Measurements from ENCODE around the gene RPL7A.

The RPL7A gene

GRCh38 chr9:133349965-133350616 lies 2.1 kb downstream of the RPL7A start:
- peak; percentile 51 for DNase-seq

DNA sequence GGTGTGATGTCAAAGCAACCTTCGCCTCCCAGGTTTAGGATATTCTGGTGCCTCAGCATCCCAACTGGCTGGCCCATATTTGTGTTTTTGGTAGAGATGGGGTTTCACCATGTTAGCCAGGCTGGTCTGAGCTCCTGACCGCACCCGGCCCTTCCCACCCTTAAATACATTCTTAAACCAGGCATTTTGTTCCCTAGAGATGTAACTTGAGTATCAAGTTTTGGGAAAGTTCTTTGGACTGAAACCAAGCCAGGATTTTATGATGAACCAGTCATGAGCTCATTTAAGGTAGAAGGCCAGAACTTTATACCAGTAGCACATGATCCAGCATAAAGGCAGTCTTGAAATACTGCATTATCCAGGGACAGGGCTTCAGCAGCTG lies 3.5 kb downstream of the RPL7A start:
- no peak for DNase-seq

GRCh38 chr9:133351908-133352634 lies 4.1 kb downstream of the RPL7A start:
- peak; percentile 45 for DNase-seq

GRCh38 chr9:133352635-133353340 lies 4.8 kb downstream of the RPL7A start:
- no peak for DNase-seq

DNA sequence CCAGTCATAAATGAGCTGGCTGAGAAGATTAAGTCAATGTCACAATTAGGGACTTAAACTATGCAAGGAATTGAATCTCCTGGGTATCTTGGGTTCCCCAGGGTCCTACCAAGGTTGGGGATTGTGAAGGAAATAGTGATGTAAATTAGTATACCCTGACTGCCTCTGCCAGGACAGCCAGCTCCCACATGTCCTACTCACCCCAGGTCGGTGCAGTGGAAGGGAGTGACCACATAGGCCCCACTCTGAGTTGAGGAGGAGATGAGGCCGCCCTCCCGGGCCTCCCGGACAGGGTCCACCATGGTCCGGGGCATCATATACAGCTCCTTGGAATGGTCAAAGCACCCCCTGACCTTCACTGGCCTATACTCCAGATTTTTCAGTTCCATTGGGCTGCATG lies 5.5 kb downstream of the RPL7A start:
- no peak for DNase-seq

- DNase-seq = no peak
Observed at GRCh38 chr9:133354766-133355165, 6.7 kb downstream of the RPL7A start.

DNA sequence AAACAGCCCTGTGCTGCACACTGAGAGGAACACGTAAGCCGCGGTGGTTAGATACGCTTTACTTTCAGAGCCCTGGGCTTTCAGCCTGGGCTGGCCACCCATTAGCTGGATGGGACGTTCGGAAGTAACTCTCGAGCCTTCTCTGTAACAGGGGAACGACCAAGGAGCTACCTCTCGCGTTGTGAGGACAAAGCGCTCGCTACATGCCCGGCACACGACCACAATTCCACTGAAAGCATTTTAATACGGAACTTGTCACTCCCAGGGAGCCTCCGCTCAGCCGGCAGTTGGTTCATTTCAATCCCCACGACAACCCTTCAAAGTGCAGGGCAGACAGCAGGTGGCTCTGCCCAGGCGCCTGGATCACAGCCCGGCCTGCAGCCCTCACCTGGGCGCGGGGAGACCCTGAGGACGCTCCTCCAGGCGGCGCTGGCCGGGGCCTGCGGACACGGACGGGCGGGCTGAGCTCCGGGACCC lies 7.9 kb downstream of the RPL7A start:
- no peak for DNase-seq

- peak; percentile 93 for DNase-seq
Observed at GRCh38 chr9:133356391-133357091, 8.5 kb downstream of the RPL7A start, which contains the start of the genes SURF1 and SURF2. Gene SURF1, minus strand, starts transcription at chr9:133356487. Its CDS starts 34 bp downstream, at chr9:133356453. Gene SURF2, plus strand, starts transcription at chr9:133356550. Its CDS starts 43 bp downstream, at chr9:133356593.

GRCh38 chr9:133357656-133358055 lies 9.6 kb downstream of the RPL7A start:
- no peak for DNase-seq

DNA sequence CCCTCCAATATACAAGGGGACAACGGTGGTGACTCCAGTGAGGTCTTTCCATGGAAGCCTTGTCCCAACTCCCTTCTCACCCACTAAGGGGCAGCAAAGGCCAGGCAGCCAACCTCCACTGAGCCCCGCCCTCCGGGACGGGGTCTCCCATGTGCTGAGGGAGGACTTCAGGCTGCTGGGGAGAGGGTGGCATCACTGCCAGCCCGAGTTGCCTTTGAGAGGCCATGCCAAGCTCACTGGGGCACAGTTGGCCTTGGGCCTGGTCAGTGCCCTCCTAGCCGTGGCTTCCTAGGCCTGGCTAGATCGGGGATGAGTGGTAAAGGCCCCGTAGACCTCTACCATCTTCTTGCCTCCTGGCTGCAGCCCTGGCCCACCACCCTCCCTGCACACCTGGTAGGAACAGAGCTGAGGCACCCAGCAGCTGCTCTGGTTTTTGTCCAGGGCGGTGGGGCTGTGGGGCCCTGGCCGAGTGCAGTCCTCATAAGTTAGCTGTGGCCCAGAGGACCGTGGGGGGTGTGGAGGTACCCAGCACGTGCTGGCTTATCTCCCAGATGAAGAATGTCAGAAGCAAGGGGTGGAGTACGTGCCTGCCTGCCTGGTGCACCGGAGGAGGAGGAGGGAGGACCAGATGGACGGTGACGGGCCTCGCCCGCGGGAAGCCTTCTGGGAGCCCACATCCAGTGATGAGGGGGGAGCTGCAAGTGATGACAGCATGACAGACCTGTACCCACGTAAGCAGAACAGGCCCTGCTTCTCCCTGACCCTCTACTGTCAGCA lies 11.6 kb downstream of the RPL7A start:
- DNase-seq = no peak

- no peak for DNase-seq
Observed at GRCh38 chr9:133360400-133361393, 12.7 kb downstream of the RPL7A start.

DNA sequence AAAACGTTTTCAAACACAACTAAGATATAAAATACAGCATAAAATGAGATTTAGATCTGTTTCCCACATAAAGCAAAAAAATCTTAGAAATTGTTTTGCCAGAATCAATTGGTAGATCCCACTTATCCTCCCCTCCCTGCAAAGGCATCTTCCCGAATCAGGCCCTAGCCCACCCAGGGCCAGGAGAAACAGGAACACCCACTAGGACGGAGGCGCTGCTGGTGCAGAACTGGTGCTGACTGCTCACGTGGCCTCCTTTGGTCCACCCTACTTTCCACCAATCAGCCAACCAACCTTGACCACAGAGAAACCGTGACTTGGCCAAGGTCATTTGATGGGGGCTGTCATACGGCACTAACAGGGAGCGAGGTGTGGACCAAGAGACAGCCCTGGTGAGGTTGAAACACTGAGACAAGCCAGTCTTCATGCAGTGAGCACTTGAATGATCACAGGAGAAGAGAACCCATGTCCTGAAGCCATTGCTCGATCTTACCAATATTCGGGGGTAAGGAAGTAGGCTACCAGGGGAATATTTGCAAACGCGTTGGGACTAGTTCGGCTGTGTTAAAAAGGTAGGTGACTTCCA lies 13.6 kb downstream of the RPL7A start:
- no peak for DNase-seq

DNA sequence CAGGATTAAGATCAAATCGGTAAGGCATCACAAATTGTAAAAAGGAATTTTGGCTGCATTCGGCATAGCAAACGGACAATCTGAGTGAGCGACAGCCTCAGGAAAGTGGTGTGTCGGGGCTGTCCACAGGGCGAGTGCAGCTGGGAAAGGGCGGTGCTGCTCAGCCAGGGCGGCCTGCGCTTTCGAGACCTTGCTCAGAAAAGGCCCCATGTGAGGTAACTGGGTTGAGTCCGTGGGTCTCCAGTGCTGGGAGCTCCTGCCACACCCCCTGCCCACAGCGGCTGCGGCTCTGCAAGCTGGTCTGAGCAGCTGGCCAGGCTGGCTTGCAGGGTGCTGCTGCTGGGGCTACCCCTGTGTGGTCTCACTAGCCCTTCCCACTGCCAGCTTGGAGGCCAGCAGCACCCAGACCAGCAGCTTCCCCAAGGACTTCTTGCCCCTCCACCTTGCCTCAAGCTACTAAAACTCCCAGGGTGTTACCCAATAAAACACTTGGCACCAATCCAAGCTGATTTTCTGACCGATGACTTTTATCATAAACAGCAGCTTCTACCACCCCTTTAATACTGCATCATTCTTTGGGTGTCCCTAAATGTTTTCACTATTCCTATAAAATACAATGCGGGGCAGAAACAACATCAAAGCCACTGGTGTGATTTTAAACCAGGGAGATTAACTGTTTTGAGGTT lies 14.5 kb downstream of the RPL7A start:
- no peak for DNase-seq

DNA sequence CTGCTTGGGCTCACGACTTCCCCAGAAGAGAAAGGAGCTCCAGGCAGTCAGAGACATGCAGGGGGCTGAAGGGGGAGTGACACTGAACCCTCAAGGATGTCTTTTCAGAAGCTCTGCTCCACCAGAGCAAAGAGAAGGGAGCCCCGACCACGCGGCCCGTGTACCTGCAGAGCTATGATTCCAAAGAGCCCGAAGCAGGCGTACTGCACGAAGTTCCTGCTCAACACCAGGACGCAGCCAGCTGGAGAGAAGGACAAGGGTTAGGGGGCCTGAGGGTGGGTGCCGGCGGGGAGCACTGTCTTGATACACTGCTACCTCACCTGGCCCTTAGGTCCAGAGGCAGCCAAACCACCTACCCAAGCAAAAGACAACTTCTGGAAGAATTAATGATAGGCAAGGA lies 18.4 kb downstream of the RPL7A start:
- DNase-seq = no peak

GRCh38 chr9:133367221-133367620 lies 19.2 kb downstream of the RPL7A start:
- no peak for DNase-seq

DNA sequence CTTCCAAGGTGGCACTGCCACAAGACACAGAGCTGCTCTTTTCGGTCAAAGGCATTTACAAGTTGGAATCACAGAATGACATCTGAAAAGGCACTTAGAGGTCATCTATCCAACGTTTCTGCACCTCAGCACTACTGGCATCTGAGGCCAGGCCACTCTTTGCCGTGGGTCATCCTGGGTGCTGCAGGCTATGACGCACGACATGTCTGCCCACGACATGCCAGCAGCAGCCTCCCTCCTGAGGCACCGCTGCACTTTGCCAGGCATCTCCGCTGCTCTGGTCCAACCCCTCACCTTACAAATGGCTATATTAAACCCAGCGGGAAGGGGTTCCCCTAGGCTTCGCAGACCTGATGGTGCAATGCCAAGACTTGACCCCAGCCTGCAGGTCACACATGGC lies 19.8 kb downstream of the RPL7A start:
- no peak for DNase-seq

DNA sequence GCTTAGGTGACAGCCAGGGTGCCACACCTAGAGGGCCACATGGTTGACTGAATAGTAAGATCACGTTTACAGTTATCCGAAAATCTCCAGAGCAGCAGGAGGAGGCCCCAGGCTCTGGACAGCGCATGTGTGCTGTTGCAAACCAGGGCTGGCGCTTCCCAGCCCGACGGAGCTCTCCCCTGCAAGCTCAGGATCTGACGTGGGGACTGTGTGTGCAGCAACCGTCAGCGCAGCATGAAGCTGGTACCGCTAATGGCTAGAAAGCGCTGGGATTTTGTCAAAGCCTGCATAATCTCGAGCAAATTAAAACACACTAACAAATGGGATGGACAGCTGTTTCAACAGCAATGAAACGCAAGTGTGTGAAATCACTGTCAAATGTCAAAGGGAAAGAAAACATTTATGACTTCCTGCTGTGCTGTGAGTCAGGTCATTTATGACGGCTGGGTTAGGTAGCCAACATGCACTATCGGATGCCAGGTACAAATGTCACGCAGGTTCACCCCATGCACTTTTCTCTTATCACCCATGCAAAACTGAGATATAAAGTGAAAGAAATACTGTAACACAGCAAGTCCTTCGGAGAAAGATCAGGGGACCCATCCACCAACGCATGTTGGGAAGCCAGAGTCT lies 20.3 kb downstream of the RPL7A start:
- no peak for DNase-seq

DNA sequence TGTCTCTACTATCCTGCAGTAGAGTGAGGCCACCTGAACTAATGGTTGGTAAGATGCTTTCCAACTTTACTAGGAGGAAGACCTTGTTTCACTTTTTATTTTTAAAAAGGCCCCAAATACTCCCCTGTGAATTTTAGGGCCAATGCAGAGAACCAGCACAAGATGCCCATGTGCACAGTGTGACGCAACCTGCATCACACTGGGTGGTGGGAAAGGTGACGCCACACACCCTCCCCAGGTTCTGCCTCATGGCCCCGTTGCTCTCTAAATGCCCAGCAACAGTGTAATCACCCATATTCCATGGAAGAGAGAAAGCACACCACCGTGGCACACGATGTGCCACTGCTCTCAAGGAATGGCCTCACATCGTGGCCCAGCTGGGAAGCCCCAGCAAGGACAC lies 21.4 kb downstream of the RPL7A start:
- DNase-seq = no peak

- peak; percentile 54 for DNase-seq
Observed at GRCh38 chr9:133369933-133370332, 21.9 kb downstream of the RPL7A start.

Data from activated naive CD4-positive, alpha-beta T cell treated with Interleukin-2 at 50 U/mL for 16 hours (primary cell).